Esophagus mucosa (tissue), 1 donor: Measurements from ENCODE around the gene MXD4. TPM values are rescaled to one million over a fixed set of nuclear protein-coding genes. Genes with fewer than 3 reads are reported as not detected.

Experiments used
- ATAC-seq: fragments of 200-7000 bp; cut with Tn5 transposase; one replicate; pipeline ENCODE4 v1.9.1; 2020
- total RNA-seq: library from RNA; stranded (reverse); gene quantifications from one replicate; pipeline ENCODE4 v1.2.4, GENCODE V29; 2023
- donor health status: DM: yes; HTN: yes; CAD: no.

Gene MXD4
- total RNA-seq, 1 donor from 2014 or later: 21.1 TPM

DNA sequence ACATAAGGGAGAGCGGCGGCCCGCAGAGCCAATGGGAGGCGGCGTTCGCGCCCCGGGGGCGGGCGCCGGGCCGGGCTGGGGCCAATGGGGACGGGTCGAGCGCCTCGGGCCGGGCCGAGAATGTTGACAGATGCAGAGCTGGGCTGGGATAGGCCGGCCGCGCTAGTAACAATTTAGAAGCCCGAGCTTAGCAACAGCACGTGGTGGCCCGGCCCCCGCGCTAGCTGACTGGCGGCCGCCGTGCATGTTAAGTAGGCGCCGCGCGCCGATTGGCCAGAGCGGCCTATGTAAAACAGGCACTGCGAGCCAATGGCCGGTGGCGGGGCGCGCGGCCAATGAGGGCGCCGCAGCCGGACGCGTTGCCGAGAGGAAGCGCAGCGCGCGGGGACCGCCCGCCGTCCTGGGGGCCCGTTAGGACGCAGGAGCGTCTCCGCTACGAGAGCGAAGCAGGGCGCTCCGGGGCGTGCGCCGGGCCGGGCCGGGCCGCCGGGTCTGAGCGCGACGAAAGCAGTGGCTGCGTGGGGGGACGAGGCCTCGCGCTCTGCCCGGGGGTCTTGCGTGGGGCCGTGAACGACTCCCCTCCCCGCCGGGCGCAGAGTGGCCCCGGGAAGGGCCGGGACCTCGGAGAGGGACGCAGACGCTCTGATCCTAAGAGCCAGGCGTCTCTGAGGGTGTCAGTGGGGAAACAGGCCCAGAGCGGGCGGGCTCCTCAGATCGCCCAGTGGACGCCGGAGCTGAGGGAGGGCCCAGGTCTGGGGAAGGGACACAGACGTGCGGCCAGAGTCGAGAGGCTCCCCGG lies 435 bp upstream of the MXD4 start:
- ATAC-seq: peak; percentile 97

- peak; percentile 14 for ATAC-seq
These were observed 628 bp downstream of the MXD4 start for GRCh38 chr4:2261110-2261852.

DNA sequence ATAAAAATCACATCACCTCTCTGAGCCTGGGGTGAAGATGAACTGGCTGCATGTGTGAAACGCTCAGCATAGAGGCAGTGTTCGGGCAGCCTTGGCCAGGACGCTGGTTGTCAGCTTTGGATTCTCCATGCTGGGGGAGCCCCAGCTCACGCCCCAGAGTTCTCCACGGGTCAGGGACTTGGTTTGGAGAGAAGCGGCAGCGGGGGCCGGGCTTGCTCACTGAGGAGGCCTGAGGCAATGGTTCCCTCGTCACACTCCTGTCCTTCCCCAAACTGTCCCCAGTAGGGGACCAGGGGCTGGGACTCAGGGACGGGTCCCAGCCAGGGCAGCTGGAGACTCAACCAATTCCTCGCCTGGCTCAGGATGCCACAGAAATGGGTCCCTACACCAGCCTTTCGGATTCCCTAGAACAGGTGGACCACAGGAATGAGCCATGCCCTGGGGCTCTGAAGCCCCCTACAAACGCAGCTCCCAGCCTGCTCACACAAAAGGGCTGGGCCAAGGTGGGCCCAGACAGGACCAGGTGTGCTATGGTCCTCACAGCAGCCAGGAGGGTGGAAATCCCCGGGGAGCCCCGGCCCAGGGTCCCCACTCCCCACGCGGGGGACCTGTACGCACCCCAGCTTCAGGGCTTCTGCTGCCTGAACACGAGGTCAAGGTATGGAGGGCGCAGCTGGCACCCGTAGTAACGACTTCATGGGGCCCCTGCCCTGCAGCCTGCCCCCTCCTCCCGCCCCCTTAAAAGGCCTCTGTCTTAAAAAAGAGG lies 1.4 kb downstream of the MXD4 start:
- no peak for ATAC-seq

DNA sequence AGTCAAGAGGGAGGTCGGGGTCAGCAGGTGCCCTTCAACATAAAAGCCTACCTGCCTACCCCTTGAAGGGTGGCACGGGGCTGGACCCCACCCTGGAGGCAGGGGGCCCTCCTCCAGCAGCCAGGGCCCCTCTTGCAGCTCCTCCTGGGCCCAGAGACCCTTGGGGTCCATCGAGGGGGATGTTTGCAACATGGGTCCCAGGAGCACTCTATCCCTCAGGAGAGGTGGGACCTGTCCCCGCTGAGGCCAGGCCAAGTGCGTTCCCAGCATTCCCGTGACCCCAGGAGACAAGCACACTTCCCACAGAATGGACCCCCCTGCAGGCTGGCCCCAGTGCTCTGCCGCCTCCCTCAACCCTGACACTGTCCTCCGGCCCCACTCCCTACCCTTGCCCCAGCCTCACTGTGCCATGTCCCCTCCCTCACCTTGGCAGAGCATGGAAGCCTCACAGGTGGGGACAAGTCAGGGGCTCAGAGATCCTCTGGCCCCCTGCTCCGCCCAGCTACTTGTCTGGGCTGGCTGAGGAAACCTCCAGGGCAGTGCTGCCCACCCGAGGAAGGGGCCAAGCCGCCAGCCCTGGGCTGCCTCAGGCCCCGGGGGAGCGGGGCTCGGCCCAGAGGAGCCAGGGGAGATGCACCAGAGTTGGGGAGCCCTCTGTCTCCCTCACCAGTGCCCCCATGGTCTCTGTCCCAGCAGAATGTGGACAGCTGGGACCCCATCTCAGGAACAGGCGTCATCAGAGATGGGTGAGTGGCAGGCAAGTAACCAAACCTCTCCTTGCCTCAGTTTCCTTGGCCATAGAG lies 2.2 kb downstream of the MXD4 start:
- no peak for ATAC-seq

- ATAC-seq: no peak
These were observed 2.8 kb downstream of the MXD4 start for GRCh38 chr4:2259036-2259540.

DNA sequence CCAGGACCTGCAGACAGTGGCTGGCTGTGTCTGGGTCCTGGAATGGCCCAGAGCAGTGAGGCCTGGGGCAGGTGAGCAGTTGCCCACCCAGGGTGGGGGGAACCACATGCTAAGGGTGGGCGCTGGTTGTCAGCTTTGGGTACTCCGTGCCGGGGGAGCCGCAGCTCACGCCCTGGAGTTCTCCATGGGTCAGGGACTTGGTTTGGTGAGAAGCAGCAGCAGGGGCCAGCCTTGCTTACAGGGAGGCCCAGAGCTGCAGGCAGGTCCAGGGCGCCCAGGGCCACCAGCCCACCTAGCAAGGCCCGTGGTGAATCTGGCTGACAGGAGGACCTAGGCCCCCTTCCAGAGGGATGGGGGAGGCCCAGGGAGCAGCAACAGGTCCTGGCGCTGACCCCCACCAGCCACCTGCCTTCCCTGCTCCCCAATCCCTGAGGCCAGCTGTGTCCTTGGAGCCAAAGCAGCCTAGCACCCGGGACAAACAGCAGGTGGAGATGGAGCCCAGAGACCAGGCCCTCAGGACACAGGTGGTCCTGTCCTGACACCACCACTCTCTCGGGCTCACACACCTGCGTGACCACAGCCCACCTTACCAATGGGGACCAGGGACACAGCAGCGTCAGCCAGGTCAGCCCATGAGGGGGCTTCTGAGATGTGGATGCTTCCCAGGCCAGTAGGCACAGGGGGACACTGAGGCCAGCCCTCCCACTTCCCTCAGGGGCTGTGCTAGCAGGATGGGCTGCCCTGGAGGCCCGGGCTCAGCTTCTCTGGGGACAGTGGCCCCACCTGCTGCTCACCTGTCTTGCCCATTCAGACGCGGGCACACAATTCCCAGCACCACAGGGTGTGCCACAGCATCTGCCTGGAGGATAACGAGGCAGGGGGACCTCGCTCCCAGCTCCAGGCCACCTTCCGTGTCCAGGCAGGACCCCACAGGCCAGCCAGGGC lies 3.5 kb downstream of the MXD4 start:
- ATAC-seq: no peak

GRCh38 chr4:2257361-2258081 lies 4.4 kb downstream of the MXD4 start:
- no peak for ATAC-seq

DNA sequence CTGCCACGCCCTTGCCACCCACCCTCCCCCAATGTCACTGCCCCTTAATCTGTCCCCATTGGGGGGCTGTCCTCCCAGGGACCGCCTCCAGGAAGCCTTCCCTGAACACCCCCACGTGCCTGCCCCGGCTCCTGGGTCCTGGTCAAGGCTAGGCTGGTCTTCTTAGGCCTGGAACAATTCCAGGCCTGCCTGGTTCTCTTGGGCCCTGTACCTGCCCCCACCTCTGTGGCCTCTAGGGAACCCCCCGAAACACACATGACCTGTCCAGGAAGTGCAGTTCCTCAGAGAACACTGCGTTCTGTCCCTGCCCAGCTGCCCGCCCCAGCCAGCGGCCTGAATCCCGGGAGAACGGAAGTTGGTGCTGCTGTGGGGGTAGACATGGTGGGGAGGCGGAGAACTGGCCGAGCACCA lies 5.1 kb downstream of the MXD4 start:
- no peak for ATAC-seq

- ATAC-seq: no peak
These were observed 5.7 kb downstream of the MXD4 start for GRCh38 chr4:2256156-2256731.

GRCh38 chr4:2255501-2256155 lies 6.3 kb downstream of the MXD4 start:
- ATAC-seq: peak; percentile 19

DNA sequence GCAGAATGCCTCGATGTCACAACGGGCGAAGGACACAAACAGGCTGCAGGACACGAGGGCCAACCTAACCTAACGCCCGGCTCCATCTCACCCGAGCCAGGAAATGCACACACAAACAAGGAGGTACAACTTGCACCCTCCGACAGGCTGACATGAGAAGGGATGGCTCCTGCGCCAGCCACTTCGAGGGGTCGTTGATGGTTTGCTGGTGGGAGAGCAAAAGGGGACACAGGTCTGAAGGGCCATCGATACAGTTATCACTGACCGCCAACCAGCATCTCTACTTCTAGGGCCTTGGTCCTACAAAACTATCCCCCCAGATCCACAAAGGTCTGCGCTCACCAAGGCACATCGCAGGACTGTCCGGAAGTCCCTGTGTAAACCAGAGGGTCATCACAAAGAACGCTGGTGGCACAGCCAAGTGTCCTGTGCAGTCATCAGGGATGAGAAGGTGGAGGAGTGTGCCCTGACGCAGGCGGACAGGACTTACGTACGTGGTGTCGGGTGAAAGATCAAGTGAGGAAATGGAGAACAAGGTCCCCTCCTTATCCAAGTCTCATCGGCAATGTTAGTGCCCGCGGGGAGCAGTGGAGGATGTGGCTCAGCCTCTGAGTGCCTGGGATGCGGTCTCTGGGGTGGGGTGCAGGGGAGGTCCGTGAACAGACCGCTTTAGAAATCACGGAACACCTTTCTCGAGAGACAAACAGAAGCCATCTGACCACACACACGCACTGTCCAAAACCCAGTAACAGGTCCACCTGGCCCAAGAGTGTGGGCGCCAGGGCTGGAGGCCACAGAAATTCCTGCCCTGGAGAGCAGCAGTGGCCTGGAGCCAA lies 7.0 kb downstream of the MXD4 start:
- no peak for ATAC-seq

- ATAC-seq: no peak
These were observed 8.5 kb downstream of the MXD4 start for GRCh38 chr4:2253160-2254084.

- no peak for ATAC-seq
These were observed 9.3 kb downstream of the MXD4 start for GRCh38 chr4:2252530-2253091.

DNA sequence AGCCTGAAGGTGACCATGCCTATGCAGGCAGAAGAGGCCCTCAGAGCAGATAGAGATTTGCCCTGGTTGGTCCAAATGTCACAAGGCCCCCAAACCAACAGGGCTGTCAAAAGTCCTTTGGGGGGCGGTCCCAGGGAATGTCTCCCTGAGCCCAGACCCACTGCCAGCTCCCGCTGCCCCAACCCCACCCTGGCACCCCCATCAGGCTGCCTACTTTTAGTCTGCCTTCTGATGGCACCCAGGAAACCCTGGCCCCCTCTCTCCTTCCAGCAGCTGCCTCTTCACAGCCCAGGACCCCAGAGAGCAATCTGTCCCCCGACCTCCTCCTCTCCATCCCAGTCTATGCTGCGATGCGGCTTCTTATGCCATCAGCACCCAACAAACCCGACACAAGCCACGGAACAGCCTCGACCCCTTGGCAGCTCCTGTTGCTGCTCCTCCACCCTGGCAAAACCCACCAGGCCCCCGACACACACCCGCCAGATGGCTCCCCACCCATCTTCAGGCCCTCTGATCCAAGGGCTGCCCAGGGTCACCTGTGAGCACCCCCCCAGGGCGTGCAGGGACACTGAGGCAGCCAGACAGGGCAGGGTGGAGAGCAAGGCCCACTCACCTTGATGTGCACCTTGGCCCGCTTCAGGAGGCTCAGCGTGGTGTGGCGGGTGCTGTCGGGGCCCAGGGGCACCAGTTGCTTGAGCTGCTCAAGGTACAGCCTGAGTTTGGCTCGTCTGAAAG lies 9.9 kb downstream of the MXD4 start:
- ATAC-seq: no peak

- no peak for ATAC-seq
These were observed 10.7 kb downstream of the MXD4 start for GRCh38 chr4:2251073-2251794.
